ENCODE measurements around the gene PIH1D1. TPM values are rescaled to one million over a fixed set of nuclear protein-coding genes. Genes with fewer than 3 reads are reported as not detected.

The PIH1D1 gene
- total RNA-seq, 1 experiment from 2014 or later, result 166 TPM

- H3K4me1 ChIP-seq (ENCODE audit: insufficient read depth, low read length), result no peaks in the 10 kb centered on the region
- no peak overlapping the region for H2BK120ac ChIP-seq (ENCODE audit: low read depth, low read length, poor library complexity, severe bottlenecking)
- no peak overlapping the region for H3K23ac ChIP-seq (ENCODE audit: insufficient read length, low read depth, low read length)
- no peaks in the 10 kb centered on the region for H3K79me2 ChIP-seq (ENCODE audit: insufficient read depth, low read length)
- H2BK5ac ChIP-seq (ENCODE audit: insufficient read length, low read length), result no peak overlapping the region
- no peak overlapping the region for H2BK15ac ChIP-seq (ENCODE audit: low read depth, low read length)
- H3K79me1 ChIP-seq (ENCODE audit: insufficient read depth, low read depth, low read length, poor library complexity, severe bottlenecking), result no peaks in the 10 kb centered on the region
- H3K4me2 ChIP-seq (ENCODE audit: insufficient read depth, insufficient read length, low read length), result no peak overlapping the region
- no peak overlapping the region for H2BK12ac ChIP-seq (ENCODE audit: insufficient read length, low read depth, low read length)
- no peak for TF ChIP-seq CTCF (conservative IDR thresholded peaks at IDR 0.05)
- no CpG with 5 or more reads among the region's 14 CpGs for WGBS (ENCODE audit: extremely low coverage, insufficient read length, low lambda C conversion rate)
- no peak overlapping the region for H3K18ac ChIP-seq (ENCODE audit: insufficient read length, low read depth, low read length)
- no peak overlapping the region for H2AK5ac ChIP-seq (ENCODE audit: insufficient read length, low read length)
- H3T11ph ChIP-seq (ENCODE audit: low read length), result no peak overlapping the region
- no peaks in the 10 kb centered on the region for H3K27me3 ChIP-seq (ENCODE audit: insufficient read depth, low read length)
- no peaks in the 10 kb centered on the region for H3K23me2 ChIP-seq (ENCODE audit: insufficient read length, low read depth, low read length, poor library complexity, severe bottlenecking)
- no peaks in the 10 kb centered on the region for H4K20me1 ChIP-seq (ENCODE audit: control insufficient read depth, insufficient read depth, insufficient read length)
- no peak for DNase-seq
- H3K9me3 Mint-ChIP-seq, result peaks cover 0 to 2% of the 10 kb centered on the region in 2 experiments; a peak in 1 of 5 replicates
- no peak overlapping the region for H3K27ac Mint-ChIP-seq
- no peak overlapping the region for H3K27ac ChIP-seq (ENCODE audit: insufficient read length, low read depth, low read length)
- H3K9ac ChIP-seq (ENCODE audit: extremely low read depth, insufficient read length, low read length), result no peak overlapping the region
- H3K27me3 Mint-ChIP-seq (ENCODE audit: low read depth), result peaks cover 12% of the 10 kb centered on the region
- no peak overlapping the region for H3K56ac ChIP-seq (ENCODE audit: insufficient read length, low read depth, low read length)
- no peak overlapping the region for H4K5ac ChIP-seq (ENCODE audit: insufficient read length, low read depth, low read length)
- H3K14ac ChIP-seq (ENCODE audit: insufficient read depth, low read length), result no peak overlapping the region
- no peak overlapping the region for H2AFZ ChIP-seq (ENCODE audit: low read length)
- no peak overlapping the region for H4K91ac ChIP-seq (ENCODE audit: insufficient read length, low read depth, low read length)
- H3K4me3 Mint-ChIP-seq, result no peak overlapping the region
- H3K9me3 ChIP-seq (ENCODE audit: control insufficient read depth, low read depth, low read length), result no peaks in the 10 kb centered on the region
- H4K8ac ChIP-seq (replicated peaks; ENCODE audit: insufficient read length, low read depth, low read length), result no peak overlapping the region
- 0 out of 7 replicates have a peak, but pooled peaks cover 0 to 1% (median 0%) of the 10 kb centered on the region in 3 experiments for H3K36me3 Mint-ChIP-seq (ENCODE audit: insufficient read depth in 1 of 3, low read depth in 3 of 3)
- peaks cover 11 to 15% of the 10 kb centered on the region in 2 experiments for H3K4me1 Mint-ChIP-seq
- H2BK20ac ChIP-seq (ENCODE audit: low read depth, low read length, poor library complexity, severe bottlenecking), result no peak overlapping the region
- no peak overlapping the region; the same call in 1 of the 2 replicates for H3K4ac ChIP-seq (ENCODE audit: low read depth, low read length)
Measured at GRCh38 chr19:49479975-49480628, 28.5 kb upstream of the PIH1D1 start.

All from H9 (cell line).